GM21717 (cell line): ENCODE results near the gene MAP1LC3B.

Experiments
- ATAC-seq: cut with Tn5 transposase; IDR thresholded peaks from one replicate; pipeline ENCODE4 v1.9.1; 2021; ENCODE audit warnings: mild to moderate bottlenecking, moderate library complexity; ENCODE audit not compliant: unreplicated experiment

Gene MAP1LC3B

GRCh38 chr16:87425941-87426340 lies 33.8 kb downstream of the MAP1LC3B start:
- no peak for ATAC-seq

- ATAC-seq: no peak
Observed at GRCh38 chr16:87426423-87427215, 34.5 kb downstream of the MAP1LC3B start.

- ATAC-seq: no peak
Observed at GRCh38 chr16:87431926-87432325, 39.8 kb downstream of the MAP1LC3B start.

GRCh38 chr16:87432330-87432915 lies 40.3 kb downstream of the MAP1LC3B start:
- no peak for ATAC-seq

GRCh38 chr16:87434146-87434667 lies 42.1 kb downstream of the MAP1LC3B start:
- ATAC-seq: no peak

GRCh38 chr16:87435372-87436224 lies 43.5 kb downstream of the MAP1LC3B start:
- no peak for ATAC-seq

- ATAC-seq: no peak
Observed at GRCh38 chr16:87436225-87437172, 44.4 kb downstream of the MAP1LC3B start.

- no peak for ATAC-seq
Observed at GRCh38 chr16:87437327-87437726, 45.2 kb downstream of the MAP1LC3B start.

GRCh38 chr16:87437911-87438610 lies 45.9 kb downstream of the MAP1LC3B start:
- ATAC-seq: no peak

- ATAC-seq: no peak
Observed at GRCh38 chr16:87438611-87438985, 46.5 kb downstream of the MAP1LC3B start.

- ATAC-seq: no peak
Observed at GRCh38 chr16:87439926-87440325, 47.8 kb downstream of the MAP1LC3B start.

- ATAC-seq: no peak
Observed at GRCh38 chr16:87441886-87442580, 49.9 kb downstream of the MAP1LC3B start.

- no peak for ATAC-seq
Observed at GRCh38 chr16:87442581-87442966, 50.4 kb downstream of the MAP1LC3B start.

- ATAC-seq: no peak
Observed at GRCh38 chr16:87443016-87443415, 50.9 kb downstream of the MAP1LC3B start.

- ATAC-seq: no peak
Observed at GRCh38 chr16:87443964-87444363, 51.8 kb downstream of the MAP1LC3B start.

- no peak for ATAC-seq
Observed at GRCh38 chr16:87445486-87445885, 53.4 kb downstream of the MAP1LC3B start.

GRCh38 chr16:87446479-87446878 lies 54.3 kb downstream of the MAP1LC3B start:
- no peak for ATAC-seq

- ATAC-seq: no peak
Observed at GRCh38 chr16:87447323-87447722, 55.2 kb downstream of the MAP1LC3B start.

- ATAC-seq: no peak
Observed at GRCh38 chr16:87448866-87449265, 56.7 kb downstream of the MAP1LC3B start.
